Myometrial cell (primary cell): Measurements from ENCODE around the gene C11orf91. TPM values are rescaled to one million over a fixed set of nuclear protein-coding genes. Genes with fewer than 3 reads are reported as not detected.

Source experiments
- total RNA-seq: library from RNA; depleted of rRNA; stranded (reverse); fragments of >200 nt; gene quantifications from 2 replicates; pipeline ENCODE4 v1.2.3, GENCODE V29; 2015

Gene C11orf91, protein sequence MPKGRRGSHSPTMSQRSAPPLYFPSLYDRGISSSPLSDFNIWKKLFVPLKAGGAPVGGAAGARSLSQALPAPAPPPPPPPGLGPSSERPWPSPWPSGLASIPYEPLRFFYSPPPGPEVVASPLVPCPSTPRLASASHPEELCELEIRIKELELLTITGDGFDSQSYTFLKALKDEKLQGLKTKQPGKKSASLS
- not detected in 2 replicates for total RNA-seq

DNA sequence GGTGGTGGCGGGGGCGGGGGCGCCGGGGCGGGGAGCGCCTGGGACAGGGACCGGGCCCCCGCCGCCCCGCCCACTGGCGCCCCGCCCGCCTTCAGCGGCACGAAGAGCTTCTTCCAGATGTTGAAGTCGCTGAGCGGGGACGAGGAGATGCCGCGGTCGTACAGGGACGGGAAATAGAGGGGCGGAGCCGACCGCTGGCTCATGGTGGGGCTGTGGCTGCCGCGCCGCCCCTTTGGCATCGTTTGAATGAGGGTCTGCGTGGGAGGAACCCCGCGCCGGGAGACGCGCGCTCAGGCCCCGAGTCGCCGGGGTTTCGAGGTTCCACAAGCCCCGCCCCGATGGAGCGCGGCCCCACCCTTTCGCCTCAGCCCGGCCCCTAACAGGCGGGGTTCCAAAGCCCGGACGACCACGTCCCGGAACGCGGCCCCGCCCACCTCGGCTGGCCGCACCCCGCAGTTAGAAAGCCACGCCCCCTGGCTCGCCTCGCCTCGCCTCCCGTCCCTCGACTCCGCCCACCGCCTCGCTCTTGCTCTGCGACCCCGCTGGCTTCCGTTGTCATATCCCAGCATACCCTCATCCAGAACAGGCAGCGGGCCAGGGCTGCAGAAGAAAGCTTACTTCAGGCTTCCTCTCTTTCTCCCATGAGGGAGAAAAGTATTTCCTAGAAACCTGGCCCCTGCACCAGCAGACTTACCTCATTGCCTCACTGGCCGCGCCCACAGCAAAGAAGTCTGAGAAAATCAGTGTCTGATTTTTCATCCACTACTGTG, at the start of gene C11orf91:
Gene C11orf91 (minus strand): TSS at position 325 of the 770 bp plus-strand sequence. CDS start 86 bp downstream, at position 239.

DNA sequence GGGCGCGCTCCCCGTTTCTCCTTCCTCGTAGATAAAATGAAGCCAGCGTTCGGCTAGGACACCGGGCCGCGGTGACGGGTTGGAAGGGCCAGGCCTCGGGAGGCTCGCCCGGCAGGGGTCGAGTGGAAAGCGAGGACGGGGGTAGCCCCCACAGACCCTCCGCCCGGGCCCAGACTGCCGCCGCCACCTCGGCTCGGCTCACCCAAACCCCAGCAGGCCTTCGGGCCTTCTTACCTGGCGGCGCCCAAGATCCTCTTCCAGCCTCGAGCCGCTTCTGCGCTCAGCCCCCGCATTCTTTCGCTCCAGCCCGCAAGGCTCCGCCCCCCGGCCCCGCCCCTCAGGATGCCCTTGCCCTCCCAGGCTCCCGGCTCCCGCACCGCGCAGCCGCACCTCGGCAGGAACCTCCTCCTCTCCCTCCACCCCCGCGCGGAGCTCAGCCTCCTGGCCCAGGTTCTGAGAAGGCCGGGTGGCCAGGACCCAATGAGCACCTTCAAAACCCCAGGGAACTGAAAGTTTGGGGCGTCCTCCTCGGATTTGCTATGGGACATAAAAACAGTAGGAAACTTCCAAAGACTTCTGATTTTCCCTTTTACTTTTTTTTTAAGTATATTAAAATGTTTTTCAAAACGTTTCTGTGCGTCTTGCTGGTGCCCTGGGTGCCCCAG, 35.7 kb upstream of the C11orf91 start, which contains the start of gene CD59:
Gene CD59 (minus strand): TSS at position 276 of the 665 bp plus-strand sequence. CDS start 13,978 bp downstream, outside the sequence.

Other genes with a start within 250 kb of the C11orf91 start
- gene CD59, start 35.6 kb upstream of the C11orf91 start, total RNA-seq = 410 and 630 TPM in 2 replicates
- 25.9 and 35.3 TPM in 2 replicates for gene FBXO3, start 73.7 kb upstream of the C11orf91 start, total RNA-seq
- not detected in 2 replicates for gene LMO2, start 191.2 kb upstream of the C11orf91 start, total RNA-seq